ENCODE measurements around the gene APBB2.

Gene APBB2

DNA sequence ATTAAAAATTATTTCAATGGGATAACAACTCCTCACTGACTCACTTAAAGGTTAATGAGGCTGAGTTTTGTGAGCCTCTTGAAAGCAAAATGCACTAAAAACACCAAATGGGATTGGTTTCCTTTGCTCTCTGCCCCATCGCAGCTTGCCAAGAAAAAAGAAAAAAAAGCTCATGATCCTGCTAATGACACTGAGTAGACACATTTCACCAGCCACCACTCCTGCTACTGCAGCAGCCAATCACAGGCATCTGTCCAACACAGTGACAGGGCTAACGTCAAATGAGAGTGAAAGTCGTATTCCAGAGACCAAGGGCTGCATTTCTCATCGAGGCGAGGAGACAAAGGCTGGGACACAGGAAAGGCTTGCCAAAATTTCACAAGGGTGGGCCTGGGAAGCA lies 5.2 kb downstream of the APBB2 start:
- Mint-ChIP-seq H3K27me3 (peaks cover 52% of the 10 kb centered on the region), H3K9me3 (no peaks in the 10 kb centered on the region), H3K36me3 (ENCODE audit: low read depth) (no peaks in the 10 kb centered on the region), H3K27ac (no peak overlapping the region), H3K4me3 (no peak overlapping the region), H3K4me1 (ENCODE audit: low read depth) (peaks cover 9% of the 10 kb centered on the region)
- no peak for DNase-seq

- H3K27me3 Mint-ChIP-seq: peaks cover 43% of the 10 kb centered on the region
- H3K4me1 Mint-ChIP-seq (ENCODE audit: low read depth): no peaks in the 10 kb centered on the region
- DNase-seq: no peak
- no peaks in the 10 kb centered on the region for H3K9me3 Mint-ChIP-seq
- no peak overlapping the region for H3K4me3 Mint-ChIP-seq
- H3K27ac Mint-ChIP-seq: no peak overlapping the region
- no peaks in the 10 kb centered on the region for H3K36me3 Mint-ChIP-seq (ENCODE audit: low read depth)
Measured at GRCh38 chr4:41207291-41207831, 7.0 kb downstream of the APBB2 start.

DNA sequence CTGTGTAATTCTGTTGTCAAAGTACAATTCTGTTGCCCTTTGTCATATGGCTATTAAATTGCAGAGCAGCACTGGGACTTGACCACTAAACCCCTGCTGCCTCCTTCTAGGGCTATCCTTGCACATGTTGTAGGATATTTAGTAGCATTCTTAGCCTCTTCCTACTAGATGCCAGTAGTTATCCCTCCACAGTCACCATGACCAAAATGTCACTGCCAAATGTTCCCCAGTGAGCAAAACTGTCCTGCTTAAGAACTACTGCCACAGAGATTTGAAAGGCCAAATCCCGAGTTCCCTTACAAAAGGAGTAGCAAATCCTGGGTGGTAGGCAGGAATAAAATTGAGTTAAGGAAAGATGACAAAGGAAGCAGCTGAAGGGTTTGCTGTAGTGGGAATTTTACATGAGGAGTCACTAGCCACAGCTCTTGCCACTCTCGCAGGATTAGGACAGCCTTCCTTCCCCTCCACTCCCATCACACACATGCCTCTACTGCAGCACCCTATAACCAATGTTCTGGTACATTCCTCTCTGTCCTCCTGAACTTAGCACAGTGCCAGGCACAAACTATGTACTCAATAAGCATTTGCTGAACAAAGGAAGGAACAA lies 8.4 kb downstream of the APBB2 start:
- Mint-ChIP-seq H3K4me3 (no peak overlapping the region), H3K27me3 (peaks cover 44% of the 10 kb centered on the region), H3K27ac (no peak overlapping the region), H3K36me3 (ENCODE audit: low read depth) (no peaks in the 10 kb centered on the region), H3K9me3 (no peaks in the 10 kb centered on the region), H3K4me1 (ENCODE audit: low read depth) (no peaks in the 10 kb centered on the region)
- DNase-seq: no peak

- H3K36me3 Mint-ChIP-seq (ENCODE audit: low read depth): no peaks in the 10 kb centered on the region
- no peak overlapping the region for H3K27ac Mint-ChIP-seq
- H3K27me3 Mint-ChIP-seq: peaks cover 42% of the 10 kb centered on the region
- DNase-seq: no peak
- no peaks in the 10 kb centered on the region for H3K4me1 Mint-ChIP-seq (ENCODE audit: low read depth)
- no peak overlapping the region for H3K4me3 Mint-ChIP-seq
- no peaks in the 10 kb centered on the region for H3K9me3 Mint-ChIP-seq
Measured at GRCh38 chr4:41205130-41205529, 9.2 kb downstream of the APBB2 start.

DNA sequence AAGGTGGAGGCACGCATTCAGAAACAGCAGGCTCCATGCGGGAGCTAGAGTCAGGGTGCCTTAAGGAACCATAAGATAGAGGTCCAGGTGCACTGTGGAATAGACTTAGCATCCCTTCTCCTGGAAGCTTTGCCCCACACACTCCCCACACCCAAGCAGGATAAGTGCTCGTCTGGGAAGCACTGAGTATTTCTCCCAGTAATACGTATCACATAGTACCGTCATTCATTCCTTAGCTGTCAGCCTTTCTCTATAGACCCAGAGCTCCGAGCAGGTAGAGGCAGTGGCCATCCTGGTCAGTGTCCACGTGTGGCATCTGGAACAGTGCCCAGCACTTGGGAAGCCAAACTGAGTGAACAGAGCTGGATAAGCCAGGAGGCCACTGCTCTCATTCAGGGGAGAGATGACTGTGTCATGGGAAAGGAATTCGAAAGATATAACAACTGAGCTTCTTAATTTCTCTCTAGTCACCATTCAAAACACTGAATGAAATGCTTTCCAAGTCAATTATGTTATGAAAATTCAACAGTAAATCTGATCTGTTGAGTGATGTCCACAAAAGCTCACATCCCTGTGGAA lies 9.9 kb downstream of the APBB2 start:
- H3K27me3 Mint-ChIP-seq: peaks cover 39% of the 10 kb centered on the region
- no peak overlapping the region for H3K4me3 Mint-ChIP-seq
- no peaks in the 10 kb centered on the region for H3K9me3 Mint-ChIP-seq

DNA sequence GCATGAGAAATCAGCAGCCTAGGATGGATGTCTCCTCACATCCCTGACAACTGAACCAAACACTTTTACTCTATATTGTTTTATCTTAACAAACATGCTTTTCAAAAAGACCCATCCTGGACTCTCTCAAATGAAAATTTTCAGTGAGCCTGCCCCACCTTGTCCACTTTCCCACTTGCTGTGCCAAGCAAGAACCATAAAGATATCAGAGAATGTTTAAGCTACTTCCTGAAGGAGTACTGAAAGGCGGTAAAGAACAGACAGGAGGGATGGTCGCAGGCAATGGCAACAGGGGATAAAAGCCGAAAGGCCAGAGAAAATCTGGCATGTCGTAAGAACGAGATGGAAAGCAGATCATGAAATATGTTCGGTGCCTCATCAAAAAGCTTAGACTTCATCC lies 10.5 kb downstream of the APBB2 start:
- DNase-seq: no peak
- H3K4me1 Mint-ChIP-seq (ENCODE audit: low read depth): no peaks in the 10 kb centered on the region
- H3K36me3 Mint-ChIP-seq (ENCODE audit: low read depth): no peaks in the 10 kb centered on the region
- H3K4me3 Mint-ChIP-seq: no peak overlapping the region
- no peaks in the 10 kb centered on the region for H3K9me3 Mint-ChIP-seq
- H3K27ac Mint-ChIP-seq: no peak overlapping the region
- peaks cover 33% of the 10 kb centered on the region for H3K27me3 Mint-ChIP-seq

More for the DNA sequence above, 9.9 kb downstream of the APBB2 start:
- no peak overlapping the region for H3K27ac Mint-ChIP-seq
- no peak for DNase-seq
- no peaks in the 10 kb centered on the region for H3K4me1 Mint-ChIP-seq (ENCODE audit: low read depth)
- no peaks in the 10 kb centered on the region for H3K36me3 Mint-ChIP-seq (ENCODE audit: low read depth)

- H3K27me3 Mint-ChIP-seq: peaks cover 30% of the 10 kb centered on the region
- no peaks in the 10 kb centered on the region for H3K36me3 Mint-ChIP-seq (ENCODE audit: low read depth)
- H3K4me3 Mint-ChIP-seq: no peak overlapping the region
- H3K4me1 Mint-ChIP-seq (ENCODE audit: low read depth): no peaks in the 10 kb centered on the region
- no peaks in the 10 kb centered on the region for H3K9me3 Mint-ChIP-seq
- H3K27ac Mint-ChIP-seq: no peak overlapping the region
- DNase-seq: no peak
Measured at GRCh38 chr4:41202820-41203568, 11.3 kb downstream of the APBB2 start.

DNA sequence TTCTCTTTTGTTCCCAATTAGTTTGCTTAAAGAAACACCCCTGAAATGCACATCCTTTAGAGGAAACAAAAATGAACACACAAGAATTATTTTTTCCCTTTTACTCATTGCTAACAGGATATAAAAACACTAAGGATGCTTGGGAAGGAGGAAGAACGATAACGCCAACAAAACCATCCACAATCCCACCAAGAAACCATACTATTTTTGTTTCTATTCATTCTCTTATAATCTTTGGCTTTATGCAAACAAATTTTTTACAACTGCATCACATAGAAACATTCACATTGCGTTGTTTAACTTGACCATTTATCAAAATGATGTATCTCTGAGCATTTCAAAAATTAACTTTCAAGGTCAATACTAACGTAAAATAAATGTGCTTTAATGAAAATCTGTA lies 12.0 kb downstream of the APBB2 start:
- Mint-ChIP-seq H3K36me3 (ENCODE audit: low read depth) (no peaks in the 10 kb centered on the region), H3K27ac (no peak overlapping the region), H3K4me3 (no peak overlapping the region), H3K27me3 (peaks cover 28% of the 10 kb centered on the region), H3K9me3 (no peaks in the 10 kb centered on the region), H3K4me1 (ENCODE audit: low read depth) (no peaks in the 10 kb centered on the region)
- no peak for DNase-seq

DNA sequence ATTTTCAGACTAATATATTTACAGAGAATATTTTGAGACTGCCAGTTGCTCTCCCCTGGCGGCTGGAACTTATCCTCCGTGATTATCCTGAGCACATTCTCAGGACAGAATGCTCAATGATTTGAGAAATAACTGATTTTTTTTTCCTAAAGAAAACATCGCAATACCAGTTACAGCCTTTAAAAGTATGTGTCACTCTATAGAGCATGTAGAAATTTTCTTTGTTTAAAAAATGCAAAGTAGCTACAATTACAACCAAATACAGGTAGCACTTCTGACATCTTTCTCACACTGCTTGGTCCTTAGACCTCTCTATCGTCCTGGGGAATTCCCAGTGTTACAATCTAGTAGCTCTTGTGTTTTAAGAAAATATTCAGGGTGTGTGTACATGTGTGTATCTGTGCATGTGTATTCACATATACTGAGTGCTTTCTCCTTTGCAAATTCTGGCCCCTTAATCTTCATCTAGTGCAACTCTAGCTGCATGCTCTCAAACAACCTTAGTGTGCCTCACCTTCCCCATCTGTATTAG lies 13.8 kb downstream of the APBB2 start:
- no peaks in the 10 kb centered on the region for H3K36me3 Mint-ChIP-seq (ENCODE audit: low read depth)
- H3K9me3 Mint-ChIP-seq: no peaks in the 10 kb centered on the region
- DNase-seq: no peak
- H3K4me1 Mint-ChIP-seq (ENCODE audit: low read depth): no peaks in the 10 kb centered on the region
- peaks cover 24% of the 10 kb centered on the region for H3K27me3 Mint-ChIP-seq
- H3K27ac Mint-ChIP-seq: no peak overlapping the region
- no peak overlapping the region for H3K4me3 Mint-ChIP-seq

- no peak overlapping the region for H3K4me3 Mint-ChIP-seq
- no peak overlapping the region for H3K27ac Mint-ChIP-seq
- no peaks in the 10 kb centered on the region for H3K36me3 Mint-ChIP-seq (ENCODE audit: low read depth)
- H3K4me1 Mint-ChIP-seq (ENCODE audit: low read depth): no peaks in the 10 kb centered on the region
- no peak for DNase-seq
- peaks cover 24% of the 10 kb centered on the region for H3K27me3 Mint-ChIP-seq
- no peaks in the 10 kb centered on the region for H3K9me3 Mint-ChIP-seq
Measured at GRCh38 chr4:41199788-41200187, 14.6 kb downstream of the APBB2 start.

GRCh38 chr4:41197996-41198395 lies 16.3 kb downstream of the APBB2 start:
- Mint-ChIP-seq H3K36me3 (ENCODE audit: low read depth) (no peaks in the 10 kb centered on the region), H3K4me1 (ENCODE audit: low read depth) (no peaks in the 10 kb centered on the region), H3K4me3 (no peak overlapping the region), H3K27ac (no peak overlapping the region), H3K9me3 (no peaks in the 10 kb centered on the region), H3K27me3 (peaks cover 17% of the 10 kb centered on the region)
- no peak for DNase-seq

GRCh38 chr4:41197495-41197894 lies 16.8 kb downstream of the APBB2 start:
- peaks cover 17% of the 10 kb centered on the region for H3K27me3 Mint-ChIP-seq
- H3K4me3 Mint-ChIP-seq: no peak overlapping the region
- no peaks in the 10 kb centered on the region for H3K36me3 Mint-ChIP-seq (ENCODE audit: low read depth)
- H3K27ac Mint-ChIP-seq: no peak overlapping the region
- H3K4me1 Mint-ChIP-seq (ENCODE audit: low read depth): no peaks in the 10 kb centered on the region
- DNase-seq: no peak
- no peaks in the 10 kb centered on the region for H3K9me3 Mint-ChIP-seq

- no peak for DNase-seq
- Mint-ChIP-seq H3K36me3 (ENCODE audit: low read depth) (no peaks in the 10 kb centered on the region), H3K4me1 (ENCODE audit: low read depth) (no peaks in the 10 kb centered on the region), H3K27me3 (peaks cover 13% of the 10 kb centered on the region), H3K27ac (no peak overlapping the region), H3K9me3 (no peaks in the 10 kb centered on the region), H3K4me3 (no peak overlapping the region)
Measured at GRCh38 chr4:41196633-41197332, 17.6 kb downstream of the APBB2 start.

DNA sequence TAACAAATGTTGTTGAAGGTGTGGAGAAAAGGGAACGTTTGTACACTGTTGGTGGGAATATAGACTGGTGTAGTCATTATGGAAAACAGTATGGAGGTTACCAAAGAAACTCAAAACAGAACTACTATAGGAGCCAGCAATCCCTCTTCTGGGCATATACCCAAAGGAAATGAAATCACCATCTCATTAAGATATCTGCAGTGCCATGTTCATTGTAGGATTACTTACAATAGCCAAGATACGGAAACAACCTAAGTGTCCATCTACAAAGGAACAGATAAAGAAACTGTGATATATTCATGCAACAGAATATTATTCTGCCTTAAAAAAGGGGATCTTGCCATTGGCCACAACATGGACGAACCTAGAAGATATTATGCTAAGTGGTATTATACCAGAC lies 22.2 kb downstream of the APBB2 start:
- Mint-ChIP-seq H3K27ac (no peak overlapping the region), H3K9me3 (no peaks in the 10 kb centered on the region), H3K4me1 (ENCODE audit: low read depth) (no peaks in the 10 kb centered on the region), H3K27me3 (no peaks in the 10 kb centered on the region), H3K36me3 (ENCODE audit: low read depth) (no peaks in the 10 kb centered on the region), H3K4me3 (no peak overlapping the region)
- DNase-seq: no peak

Measured in activated T-cell treated with anti-CD3 and anti-CD28 coated beads, Interleukin-2, amount 50 U/mL, for 24 hours (primary cell).